SW480 (cell line): ENCODE data around the gene CD55.

Source experiments
- DNase-seq: peaks from one replicate; pipeline ENCODE4 v3.0.0-alpha.2; 2016; ENCODE audit warnings: low spot score

CD55 gene, protein sequence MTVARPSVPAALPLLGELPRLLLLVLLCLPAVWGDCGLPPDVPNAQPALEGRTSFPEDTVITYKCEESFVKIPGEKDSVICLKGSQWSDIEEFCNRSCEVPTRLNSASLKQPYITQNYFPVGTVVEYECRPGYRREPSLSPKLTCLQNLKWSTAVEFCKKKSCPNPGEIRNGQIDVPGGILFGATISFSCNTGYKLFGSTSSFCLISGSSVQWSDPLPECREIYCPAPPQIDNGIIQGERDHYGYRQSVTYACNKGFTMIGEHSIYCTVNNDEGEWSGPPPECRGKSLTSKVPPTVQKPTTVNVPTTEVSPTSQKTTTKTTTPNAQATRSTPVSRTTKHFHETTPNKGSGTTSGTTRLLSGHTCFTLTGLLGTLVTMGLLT

DNA sequence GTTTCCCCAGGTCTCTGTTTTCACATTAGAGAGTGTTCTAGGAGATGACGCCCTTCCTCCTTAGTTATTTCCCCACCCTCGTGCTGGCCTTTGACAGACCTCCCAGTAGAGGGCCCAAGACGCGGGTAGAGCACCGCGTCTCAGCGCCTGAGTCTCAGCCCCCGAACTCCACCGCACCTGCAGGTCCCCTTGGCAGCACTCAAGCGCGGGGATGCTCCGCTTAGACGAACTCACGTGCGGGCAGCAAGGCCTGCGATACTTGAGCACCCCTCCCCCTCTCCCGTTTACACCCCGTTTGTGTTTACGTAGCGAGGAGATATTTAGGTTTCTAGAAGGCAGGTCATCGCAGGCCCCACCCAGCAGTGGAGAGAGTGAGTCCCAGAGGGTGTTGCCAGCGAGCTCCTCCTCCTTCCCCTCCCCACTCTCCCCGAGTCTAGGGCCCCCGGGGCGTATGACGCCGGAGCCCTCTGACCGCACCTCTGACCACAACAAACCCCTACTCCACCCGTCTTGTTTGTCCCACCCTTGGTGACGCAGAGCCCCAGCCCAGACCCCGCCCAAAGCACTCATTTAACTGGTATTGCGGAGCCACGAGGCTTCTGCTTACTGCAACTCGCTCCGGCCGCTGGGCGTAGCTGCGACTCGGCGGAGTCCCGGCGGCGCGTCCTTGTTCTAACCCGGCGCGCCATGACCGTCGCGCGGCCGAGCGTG is at the start of gene CD55:
Gene CD55, plus strand, starts transcription at position 600 of the 711 bp plus-strand sequence. Its CDS starts 88 bp downstream, at position 688.
- peak; percentile 97 for DNase-seq

DNA sequence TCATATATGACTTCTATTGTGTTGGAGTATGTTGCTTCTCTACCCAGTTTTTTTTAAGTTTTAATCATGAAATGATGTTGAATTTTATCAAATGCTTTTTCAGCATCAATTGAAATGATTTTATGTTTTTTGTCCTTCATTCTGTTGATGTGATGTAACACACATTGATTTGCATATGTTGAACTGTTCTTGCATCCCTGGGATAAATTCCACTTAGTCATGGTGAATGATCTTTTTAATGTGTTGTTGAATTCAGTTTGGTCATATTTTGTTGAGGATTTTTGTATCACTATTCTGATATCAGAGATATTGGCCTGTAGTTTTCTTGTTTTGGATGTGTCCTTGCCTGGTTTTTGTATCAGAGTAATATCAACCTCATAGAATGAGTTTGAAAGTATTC is 46.6 kb upstream of the CD55 start:
- no peak for DNase-seq

DNA sequence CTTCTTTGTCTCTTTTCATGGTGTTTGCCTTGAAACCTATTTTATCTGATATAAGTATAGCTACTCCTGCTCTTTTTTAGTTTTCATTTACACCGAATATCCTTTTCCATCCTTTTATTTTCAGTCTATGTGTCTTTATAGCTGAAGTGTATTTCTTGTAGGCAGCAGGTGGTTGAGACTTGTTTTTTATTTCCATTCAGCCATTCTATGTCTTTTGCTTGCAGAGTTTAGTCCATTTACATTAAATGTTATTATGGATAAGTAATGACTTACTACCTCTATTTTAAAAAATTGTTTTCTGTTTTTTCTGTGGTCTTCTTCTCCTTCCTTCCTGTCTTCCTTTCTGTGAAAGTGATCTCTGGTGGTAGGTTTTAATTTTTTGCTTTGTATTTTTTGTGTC is 45.0 kb upstream of the CD55 start:
- DNase-seq, result no peak

DNA sequence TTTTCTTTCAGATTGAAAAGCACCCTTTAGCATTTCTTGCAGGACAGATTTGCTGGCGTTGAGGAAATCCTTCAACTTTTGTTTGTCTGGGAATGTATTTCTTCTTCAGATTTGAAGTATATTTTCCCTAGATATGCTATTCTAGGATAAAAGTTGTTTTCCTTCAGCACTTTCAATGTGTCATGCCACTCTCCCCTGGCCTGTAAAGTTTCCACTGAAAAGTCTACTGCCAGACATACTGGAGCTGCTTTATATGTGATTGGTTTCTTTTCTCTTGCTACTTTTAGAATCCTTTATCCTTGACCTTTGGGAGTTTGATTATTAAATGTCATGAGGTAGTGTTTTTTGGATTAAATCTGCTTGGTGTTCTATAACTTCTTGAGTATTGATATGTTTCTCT is 44.2 kb upstream of the CD55 start:
- no peak for DNase-seq

DNA sequence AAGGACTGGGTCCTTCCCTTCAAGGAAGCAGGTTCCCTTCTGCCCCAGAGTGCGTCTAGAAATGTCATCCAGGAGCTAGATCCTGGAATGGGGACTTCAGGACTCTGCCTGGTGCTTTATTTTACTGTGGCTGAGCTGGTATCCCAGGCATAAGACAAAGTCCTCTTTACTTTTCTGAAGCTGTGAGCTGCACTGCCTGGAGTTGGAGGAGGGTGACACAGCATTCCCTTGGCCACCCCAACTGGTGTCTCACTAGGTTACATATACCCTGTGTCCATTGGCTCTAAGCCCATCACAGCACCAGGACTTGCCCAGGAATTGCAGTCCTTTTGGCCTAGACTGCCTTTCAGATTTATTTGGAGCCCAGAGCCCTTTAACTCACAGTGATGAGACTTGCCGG is 41.8 kb upstream of the CD55 start:
- DNase-seq, result no peak

DNA sequence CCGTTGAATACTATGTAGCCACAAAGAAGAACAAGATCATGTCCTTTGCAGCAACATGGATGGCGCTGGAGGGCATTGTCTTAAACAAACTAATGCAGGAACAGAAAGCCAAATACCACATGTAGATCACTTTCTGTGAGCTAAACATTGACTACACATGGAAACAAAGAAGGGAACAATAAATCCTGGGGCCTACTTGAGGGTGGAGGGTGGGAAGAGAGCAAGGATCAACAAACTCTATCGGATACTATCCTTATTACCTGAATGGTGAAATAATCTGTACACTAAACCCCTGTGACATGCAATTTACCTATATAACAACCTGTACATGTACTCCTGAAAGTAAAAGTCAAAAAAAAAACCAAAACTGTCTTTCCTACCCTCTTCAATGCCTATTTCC is 40.8 kb upstream of the CD55 start:
- DNase-seq, result no peak

DNA sequence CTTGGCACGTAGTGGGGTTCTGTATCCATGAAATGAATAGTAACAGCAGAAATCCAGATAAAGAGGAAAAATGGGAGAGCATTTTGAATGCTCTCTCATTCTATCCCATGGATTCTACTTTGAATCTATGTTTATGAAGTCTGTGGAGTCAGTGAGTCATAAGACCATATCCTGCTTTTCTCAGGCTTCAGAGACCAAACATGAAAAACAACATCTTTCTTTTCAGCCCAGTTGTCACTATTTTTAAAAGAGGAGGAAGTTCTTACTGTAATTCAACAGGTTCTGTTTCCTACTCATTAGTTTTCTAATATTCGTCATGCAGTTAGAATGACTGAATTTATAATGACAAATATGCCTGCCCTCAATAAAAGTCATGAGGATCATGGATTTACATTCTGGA is 39.4 kb upstream of the CD55 start:
- no peak for DNase-seq

DNA sequence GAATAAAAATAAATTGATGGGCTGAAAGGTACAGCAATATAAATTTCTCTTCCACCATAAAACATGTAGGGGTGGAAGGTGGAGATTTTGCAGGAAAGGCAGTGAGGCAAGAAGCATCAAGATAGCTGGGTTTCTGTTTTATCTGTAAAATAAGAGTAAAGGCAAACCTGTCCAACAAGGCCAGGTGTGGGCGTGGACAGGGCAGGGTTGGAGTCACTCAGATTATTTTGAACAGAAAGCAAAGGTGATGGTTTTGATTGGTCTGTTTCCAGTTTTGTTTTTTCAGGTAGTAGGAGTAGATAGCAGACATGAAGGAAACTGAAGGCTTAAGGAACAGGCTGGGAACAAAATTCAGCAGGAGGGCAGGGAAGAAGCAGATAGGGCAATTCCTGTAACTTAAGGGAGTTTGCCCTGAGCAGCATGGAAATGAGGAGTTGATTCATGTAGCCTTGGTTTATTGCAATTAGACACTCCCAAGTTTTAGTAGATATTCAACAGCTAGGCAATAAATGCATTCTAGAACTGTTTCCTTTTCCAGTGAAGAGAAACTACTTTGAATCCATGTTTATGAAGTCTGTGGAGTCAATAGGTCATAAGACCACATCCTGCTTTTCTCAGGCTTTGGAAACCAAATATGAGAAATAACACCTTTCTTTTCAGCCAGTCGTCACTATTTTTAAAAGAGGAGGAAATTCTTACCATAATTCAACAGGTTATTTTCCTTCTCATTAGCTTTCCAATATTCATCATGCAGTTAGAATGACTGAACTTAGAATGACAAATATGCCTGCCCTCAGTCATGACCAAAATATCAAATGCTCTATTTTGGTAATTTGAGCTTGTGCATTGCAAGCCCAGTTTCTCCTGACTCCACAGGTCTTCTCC is 38.7 kb upstream of the CD55 start:
- DNase-seq, result peak; percentile 1

DNA sequence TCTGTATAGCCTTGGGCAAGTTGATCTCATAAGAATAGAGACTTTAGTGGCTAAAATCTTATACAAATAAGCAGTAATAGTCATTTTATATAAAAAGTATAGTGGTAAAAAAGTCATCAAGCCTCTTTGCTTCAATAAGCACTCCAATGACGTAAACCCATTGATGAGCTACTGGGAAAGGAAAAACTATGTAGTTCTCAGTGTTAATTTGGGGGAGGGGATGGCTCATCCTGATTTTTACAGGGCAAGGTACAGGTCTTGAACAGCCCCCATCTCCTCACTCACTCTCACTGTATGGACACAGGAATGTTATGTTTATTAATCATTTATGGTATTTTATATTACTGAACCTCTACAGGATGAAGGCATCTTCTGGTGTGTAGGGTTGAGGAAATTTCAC is 38.1 kb upstream of the CD55 start:
- no peak for DNase-seq

DNA sequence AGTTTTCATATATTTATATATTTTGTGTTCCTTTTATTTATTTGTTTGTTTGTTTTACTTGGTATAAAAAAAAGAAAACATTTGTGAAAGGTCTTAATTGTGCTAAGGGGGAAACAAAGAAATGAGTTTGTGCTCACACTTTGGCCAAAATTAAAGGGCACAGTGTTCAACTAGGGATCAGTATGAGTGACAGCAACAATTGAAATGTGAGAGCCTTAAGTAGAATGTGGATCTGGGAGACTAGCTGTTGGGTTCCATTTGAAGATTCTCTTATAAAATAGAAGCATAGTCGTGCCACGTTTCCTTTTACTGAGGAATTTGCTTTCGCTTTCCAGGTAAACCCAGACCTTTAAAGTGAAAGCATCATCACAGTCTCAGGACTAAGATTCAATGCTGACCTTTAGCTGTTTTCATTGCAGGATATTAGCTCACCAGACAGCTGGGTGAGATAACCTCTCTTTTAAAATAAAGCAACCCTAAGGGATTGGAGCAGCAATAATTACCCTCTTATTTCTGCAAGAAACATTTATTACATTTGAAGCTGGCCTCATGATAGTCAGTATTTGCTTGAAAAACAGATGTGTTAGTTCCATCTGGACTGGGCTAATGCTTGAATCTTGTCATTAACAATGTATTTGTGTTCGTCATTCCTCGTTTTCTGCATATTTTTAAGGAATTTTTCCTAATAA is 37.1 kb upstream of the CD55 start:
- DNase-seq, result no peak

DNA sequence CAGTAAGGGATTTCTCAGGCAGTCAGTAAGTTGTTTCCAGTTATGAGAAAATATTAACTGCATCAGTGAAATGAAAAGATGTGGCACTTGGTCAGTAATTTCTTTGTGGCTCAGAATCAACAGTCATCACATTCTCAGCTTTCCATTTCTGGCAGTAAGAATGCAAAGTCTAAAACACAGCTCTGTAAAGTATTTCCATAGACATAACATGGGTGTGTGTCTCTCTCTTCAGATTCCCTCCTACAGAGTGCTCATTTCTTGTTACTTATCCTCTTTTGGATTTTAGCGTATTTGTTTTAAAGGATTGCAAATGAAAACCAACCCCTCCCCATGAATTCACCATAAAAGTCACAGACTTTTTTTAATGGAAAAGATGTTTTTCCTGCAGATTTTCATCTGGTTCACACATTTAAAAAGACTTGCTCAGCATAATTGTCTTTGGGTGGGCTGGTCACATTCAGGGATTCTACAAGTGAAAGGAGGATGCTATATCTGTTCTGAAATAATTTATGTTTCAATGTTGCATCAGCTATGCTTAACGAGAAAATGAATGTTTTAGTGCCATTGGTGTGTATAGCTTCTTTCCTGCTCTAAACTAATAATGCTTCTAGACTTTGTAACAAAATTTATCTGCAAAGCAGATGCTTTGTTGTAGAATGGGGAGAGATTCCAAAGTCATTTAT is 34.6 kb upstream of the CD55 start:
- no peak for DNase-seq

DNA sequence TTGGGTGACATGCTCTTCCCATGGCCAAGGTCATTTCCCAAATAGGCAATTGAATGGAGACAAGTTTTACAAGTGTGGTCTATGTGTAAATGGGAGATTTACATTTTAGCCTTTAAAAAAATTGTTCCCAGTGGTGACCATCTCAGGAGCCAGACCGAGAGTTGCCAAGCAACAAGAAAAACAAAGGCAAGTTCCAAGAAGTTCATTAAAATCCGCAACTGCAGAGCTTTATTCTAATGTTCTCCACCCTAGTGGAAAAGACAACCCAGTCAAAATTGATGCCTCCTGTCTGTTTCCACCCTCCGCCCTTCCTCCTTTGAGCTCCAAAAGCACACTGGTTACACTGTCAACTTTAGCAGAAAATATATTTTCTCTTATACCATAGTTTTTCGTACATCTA is 33.2 kb upstream of the CD55 start:
- no peak for DNase-seq

DNA sequence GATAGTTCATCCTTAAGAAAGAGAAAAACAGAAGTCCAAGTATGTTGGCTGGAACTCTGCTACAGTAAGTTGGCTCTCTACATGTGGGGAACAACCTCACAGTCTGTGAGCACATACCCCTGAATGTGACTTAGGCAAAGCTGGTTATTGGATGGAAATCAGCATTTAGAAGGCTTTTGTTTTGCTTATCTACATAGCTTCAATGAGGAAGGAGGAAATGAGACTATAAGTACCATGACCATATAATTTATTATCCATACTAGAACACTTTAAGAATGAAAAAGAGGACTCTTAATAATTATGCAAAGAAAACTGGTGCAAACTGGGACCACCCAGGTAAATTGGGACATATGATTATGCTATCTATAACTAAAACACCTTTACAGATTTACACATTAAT is 31.7 kb upstream of the CD55 start:
- DNase-seq, result no peak

DNA sequence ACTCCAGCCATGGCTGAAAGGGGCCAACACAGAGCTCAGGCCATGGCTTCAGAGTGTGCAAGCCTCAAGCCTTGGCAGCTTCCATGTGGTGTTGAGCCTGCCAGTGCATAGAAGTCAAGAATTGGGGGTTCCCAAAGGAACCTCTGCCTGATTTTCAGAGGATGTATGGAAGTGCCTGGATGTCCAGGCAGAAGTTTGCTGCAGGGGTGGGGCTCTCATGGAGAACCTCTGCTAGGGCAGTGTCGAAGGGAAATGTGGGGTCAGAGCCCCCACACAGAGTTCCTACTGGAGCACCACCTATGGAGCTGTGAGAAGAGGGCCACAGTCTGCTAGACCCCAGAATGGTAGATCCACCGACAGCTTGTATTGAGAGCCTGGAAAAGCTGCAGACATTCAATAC is 29.8 kb upstream of the CD55 start:
- no peak for DNase-seq

DNA sequence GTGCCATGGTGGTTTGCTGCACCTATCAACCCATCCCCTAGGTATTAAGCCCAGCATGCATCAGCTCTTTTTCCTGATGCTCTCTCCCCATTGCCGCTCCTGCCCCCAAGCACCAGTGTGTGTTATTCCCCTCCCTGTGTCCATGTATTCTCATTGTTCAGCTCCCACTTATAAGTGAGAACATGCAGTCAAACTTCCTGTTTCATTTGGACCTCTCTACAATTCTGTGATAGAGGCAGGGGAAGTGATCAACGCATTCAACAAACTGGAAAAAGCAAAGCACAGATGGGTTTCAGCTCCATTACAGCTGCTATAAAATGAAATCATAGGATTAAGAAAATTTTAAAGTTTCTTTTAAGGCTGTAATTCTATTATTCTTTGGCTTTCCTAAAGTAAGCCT is 23.3 kb upstream of the CD55 start:
- DNase-seq, result no peak

DNA sequence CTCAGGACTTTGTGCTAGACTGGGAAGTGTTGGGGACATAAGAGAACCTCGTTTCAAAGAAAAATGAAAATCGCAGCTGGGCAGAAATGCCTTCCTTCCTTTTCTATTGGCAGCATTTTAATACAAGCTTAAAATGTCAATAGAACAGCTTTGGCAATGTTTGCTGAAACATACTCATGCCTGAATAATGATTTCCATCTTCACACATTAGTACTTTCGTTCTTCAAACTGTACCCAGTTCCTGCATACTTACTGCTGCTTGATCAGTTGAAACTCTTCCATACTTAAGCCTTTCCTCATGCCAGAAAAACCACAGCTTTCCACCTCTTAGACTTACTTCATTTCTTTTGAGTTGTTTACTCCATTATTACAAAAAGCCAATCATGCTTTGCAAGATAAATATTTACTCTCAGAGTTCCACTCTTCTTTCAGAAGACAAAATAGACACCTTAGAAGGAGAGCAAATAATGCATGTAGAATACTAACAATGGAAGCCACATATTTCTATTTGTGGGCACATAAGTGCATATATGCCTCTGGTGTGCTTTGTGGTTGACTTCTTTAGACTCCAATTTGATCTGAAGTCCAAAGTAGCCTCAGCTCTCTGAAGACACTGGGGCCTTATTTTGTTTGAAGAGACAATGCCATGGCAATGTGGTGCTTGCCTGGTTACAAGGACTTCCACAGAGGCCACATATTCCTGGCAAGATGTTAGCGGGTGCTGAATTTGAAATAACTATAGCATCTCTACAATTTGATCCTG is 22.7 kb upstream of the CD55 start:
- DNase-seq, result no peak

DNA sequence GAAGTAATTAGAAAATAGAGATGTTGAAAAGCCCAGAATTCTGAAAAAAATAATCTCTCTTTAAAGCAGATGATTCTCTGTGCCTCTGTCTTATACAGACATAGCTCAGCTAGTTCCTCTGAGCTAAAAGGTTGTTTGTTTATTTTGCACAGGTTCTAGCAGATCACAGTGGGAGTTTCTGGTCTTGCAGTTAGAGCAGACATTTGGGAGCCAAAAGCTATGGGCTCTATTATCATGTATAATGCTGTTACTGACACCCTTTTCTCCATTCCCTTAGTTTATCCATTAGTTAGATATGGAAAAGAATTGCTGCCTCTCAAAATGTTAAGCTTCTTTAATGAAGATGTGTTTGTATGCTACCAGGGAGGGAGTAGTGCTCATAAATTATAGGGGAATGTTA is 20.5 kb upstream of the CD55 start:
- no peak for DNase-seq

DNA sequence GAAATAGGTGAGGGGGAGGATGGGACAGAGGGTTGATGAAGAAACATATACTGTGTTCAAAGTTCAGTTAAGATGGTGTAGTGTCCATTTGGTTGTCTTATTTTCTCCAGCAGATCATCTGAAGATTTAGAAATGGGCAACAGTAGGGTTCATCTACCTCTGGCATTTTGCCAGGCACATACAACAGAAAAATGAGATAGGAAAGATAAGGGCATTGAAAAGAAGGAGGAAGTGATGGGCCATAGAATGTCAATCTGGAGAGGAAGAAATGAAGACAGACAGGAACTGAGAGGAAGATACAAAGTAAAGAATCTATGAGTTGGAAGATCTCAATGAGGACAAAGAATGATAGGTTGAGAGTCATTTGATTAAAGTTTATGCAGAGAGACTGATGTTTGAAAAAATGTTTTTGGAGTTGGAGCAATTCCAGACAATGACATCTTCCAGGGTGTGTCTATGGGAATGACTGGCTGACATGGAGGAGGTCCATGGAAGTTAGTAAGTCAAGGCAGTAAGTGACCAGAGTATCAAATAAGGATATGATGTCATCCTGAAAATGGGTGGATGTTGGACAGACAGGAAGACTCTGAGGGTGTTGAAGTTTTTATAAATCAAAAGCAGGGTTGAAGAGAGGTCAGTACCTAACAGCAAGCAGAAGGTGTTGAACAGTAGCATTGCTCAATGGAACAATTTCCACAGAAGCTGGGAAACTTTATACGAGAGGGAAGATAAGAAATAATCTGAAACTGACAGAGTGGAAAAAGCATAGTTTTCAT is 18.7 kb upstream of the CD55 start:
- no peak for DNase-seq

DNA sequence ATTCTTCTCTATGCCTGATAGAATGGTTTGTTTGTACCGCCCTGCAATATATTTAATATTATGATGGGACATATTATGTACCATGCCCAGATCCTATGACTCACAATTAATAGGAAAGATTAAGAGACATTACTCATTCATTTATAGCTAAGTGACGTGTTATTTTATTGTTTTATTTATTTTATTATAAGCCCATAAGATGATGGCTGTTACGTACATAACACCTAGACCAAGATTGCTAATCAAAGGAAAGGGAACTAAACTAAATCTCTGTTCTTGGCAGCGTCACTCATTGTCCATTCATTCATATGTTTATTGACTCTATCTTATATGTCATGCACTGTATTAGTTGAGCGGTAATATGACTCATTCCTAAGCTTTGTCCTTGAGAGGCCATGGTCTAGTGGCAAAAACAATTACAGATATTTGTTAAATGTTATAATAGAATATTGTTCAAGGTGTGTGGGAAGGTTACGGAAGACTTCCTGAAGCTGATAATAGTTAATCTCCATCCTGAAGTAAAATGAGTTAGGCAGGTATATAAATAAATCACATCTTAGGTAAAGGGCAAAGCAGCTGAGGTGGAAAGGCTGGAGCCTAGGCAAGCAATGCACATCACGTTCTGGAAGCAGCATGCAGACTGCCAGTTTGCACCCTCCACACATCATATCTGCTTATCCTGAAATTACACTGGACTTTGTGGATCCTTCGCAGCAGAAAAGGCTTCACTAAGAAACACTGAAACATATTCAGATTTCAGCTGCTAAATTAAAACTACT is 16.6 kb upstream of the CD55 start:
- peak; percentile 63 for DNase-seq
